Subcutaneous adipose tissue (tissue), 4 donors: ENCODE results near the gene KLF11. TPM values are rescaled to one million over a fixed set of nuclear protein-coding genes. Genes with fewer than 3 reads are reported as not detected.

ENCODE experiments used
- CTCF ChIP-seq: fragments of 450-650 bp; IDR thresholded peaks from one replicate; pipeline ENCODE4 v1.5.1; 2016; ENCODE audit warnings: low read depth, mild to moderate bottlenecking, control low read depth, antibody characterized with exemption, moderate library complexity
- total RNA-seq, 4 donors: library from RNA; depleted of rRNA; stranded (reverse); fragments of >200 nt; gene quantifications; one replicate each; pipeline ENCODE4 v1.1.0, GENCODE V29; 2016

Gene KLF11
- total RNA-seq, 4 donors from 2014 or later: 24.2 to 47.9 (median 30.6) TPM

GRCh38 chr2:10028407-10028987 lies 14.9 kb upstream of the KLF11 start:
- no peak for TF ChIP-seq CTCF

- no peak for TF ChIP-seq CTCF
These were observed 14.1 kb upstream of the KLF11 start for GRCh38 chr2:10028988-10029874.

GRCh38 chr2:10029875-10030223 lies 13.5 kb upstream of the KLF11 start:
- no peak for TF ChIP-seq CTCF

- TF ChIP-seq CTCF: no peak
These were observed 13.0 kb upstream of the KLF11 start for GRCh38 chr2:10030311-10030736.

GRCh38 chr2:10031886-10032745 lies 11.2 kb upstream of the KLF11 start:
- TF ChIP-seq CTCF: no peak

GRCh38 chr2:10032746-10033105 lies 10.6 kb upstream of the KLF11 start:
- TF ChIP-seq CTCF: no peak
